HG03039 (cell line): ENCODE results near the gene FAM20A.
A peak's percentile ranks its signal among the peaks of the same experiment; 100 is the strongest.
"Not testable (repeated sequence)": the region's sequence is repeated elsewhere in the genome, so short reads cannot be mapped to it uniquely, and the experiment has no call there.

Source experiments
- ATAC-seq: cut with Tn5 transposase; IDR thresholded peaks from one replicate; pipeline ENCODE4 v1.9.1; 2021; ENCODE audit warnings: mild to moderate bottlenecking, moderate library complexity; ENCODE audit not compliant: unreplicated experiment

Gene FAM20A

GRCh38 chr17:68533887-68534694, 67.1 kb downstream of the FAM20A start:
- no peak for ATAC-seq

- ATAC-seq = no peak
These were observed 68.3 kb downstream of the FAM20A start for GRCh38 chr17:68532826-68533225.

- ATAC-seq = no peak
These were observed 69.9 kb downstream of the FAM20A start for GRCh38 chr17:68531252-68531651.

- ATAC-seq = no peak
These were observed 73.9 kb downstream of the FAM20A start for GRCh38 chr17:68527314-68527713.

GRCh38 chr17:68526548-68526947, 74.6 kb downstream of the FAM20A start:
- ATAC-seq = no peak

- no peak for ATAC-seq
These were observed 78.9 kb downstream of the FAM20A start for GRCh38 chr17:68522266-68522665.

GRCh38 chr17:68519911-68520310, 81.3 kb downstream of the FAM20A start:
- ATAC-seq = no peak

GRCh38 chr17:68519051-68519450, 82.1 kb downstream of the FAM20A start:
- not testable (repeated sequence) for ATAC-seq

- ATAC-seq = no peak
These were observed 82.9 kb downstream of the FAM20A start for GRCh38 chr17:68518063-68518815.

- not testable (repeated sequence) for ATAC-seq
These were observed 83.6 kb downstream of the FAM20A start for GRCh38 chr17:68517605-68518004.

GRCh38 chr17:68516732-68517131, 84.4 kb downstream of the FAM20A start:
- no peak for ATAC-seq

- ATAC-seq = no peak
These were observed 86.1 kb downstream of the FAM20A start for GRCh38 chr17:68514831-68515635.

- no peak for ATAC-seq
These were observed 87.2 kb downstream of the FAM20A start for GRCh38 chr17:68513932-68514331.

- ATAC-seq = no peak
These were observed 88.2 kb downstream of the FAM20A start for GRCh38 chr17:68512960-68513474.

- peak; percentile 86 for ATAC-seq
These were observed 88.8 kb downstream of the FAM20A start, which contains the start of gene PRKAR1A for GRCh38 chr17:68512247-68512959. PRKAR1A (plus strand) TSS chr17:68512430; CDS start chr17:68515400, 2,970 bp downstream.

GRCh38 chr17:68511671-68512246, 89.4 kb downstream of the FAM20A start:
- peak; percentile 41 for ATAC-seq

- ATAC-seq = no peak
These were observed 89.9 kb downstream of the FAM20A start for GRCh38 chr17:68511254-68511670.

GRCh38 chr17:68509141-68510057, 91.8 kb downstream of the FAM20A start:
- ATAC-seq = no peak

GRCh38 chr17:68507576-68507975, 93.6 kb downstream of the FAM20A start:
- no peak for ATAC-seq
